ENCODE results near the gene LPP. TPM values are rescaled to one million over a fixed set of nuclear protein-coding genes. Genes with fewer than 3 reads are reported as not detected.

LPP gene
- total RNA-seq, 2 donors from 2014 or later = 170 to 246 TPM

DNA sequence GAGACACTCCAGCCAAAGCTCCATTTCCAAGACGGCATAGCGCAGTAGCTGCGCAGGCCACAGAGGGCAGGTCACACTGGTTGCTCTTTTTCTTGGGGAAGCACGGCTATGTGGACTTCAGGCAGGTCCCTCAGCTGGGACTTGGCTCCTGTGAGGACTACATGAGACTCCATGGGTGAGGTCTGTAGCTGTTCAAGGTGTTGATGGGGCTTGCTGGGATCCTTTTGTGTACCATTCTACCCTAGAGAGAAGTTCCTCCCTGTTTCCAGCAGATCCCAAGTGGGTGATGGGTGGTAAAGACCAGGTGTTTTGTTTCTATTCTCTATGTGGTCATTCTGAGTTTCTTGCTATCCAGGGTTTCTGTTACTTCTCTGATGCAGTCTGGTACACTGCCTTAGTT is 183.3 kb downstream of the LPP start:
- no peak for DNase-seq
- no peaks in the 10 kb centered on the region for H3K36me3 ChIP-seq
- H3K4me3 ChIP-seq = no peak overlapping the region
- TF ChIP-seq, protein P1, sequence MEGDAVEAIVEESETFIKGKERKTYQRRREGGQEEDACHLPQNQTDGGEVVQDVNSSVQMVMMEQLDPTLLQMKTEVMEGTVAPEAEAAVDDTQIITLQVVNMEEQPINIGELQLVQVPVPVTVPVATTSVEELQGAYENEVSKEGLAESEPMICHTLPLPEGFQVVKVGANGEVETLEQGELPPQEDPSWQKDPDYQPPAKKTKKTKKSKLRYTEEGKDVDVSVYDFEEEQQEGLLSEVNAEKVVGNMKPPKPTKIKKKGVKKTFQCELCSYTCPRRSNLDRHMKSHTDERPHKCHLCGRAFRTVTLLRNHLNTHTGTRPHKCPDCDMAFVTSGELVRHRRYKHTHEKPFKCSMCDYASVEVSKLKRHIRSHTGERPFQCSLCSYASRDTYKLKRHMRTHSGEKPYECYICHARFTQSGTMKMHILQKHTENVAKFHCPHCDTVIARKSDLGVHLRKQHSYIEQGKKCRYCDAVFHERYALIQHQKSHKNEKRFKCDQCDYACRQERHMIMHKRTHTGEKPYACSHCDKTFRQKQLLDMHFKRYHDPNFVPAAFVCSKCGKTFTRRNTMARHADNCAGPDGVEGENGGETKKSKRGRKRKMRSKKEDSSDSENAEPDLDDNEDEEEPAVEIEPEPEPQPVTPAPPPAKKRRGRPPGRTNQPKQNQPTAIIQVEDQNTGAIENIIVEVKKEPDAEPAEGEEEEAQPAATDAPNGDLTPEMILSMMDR (IDR thresholded peaks at IDR 0.05) = no peak
- no peak overlapping the region for H3K9ac ChIP-seq (ENCODE audit: low read depth in 2 of 2, low read length in 2 of 2)
- no peaks in the 10 kb centered on the region for H3K4me1 ChIP-seq
- H3K27me3 ChIP-seq = no peaks in the 10 kb centered on the region
- intact Hi-C loops (cut with DNase I) = no loop called here
- no peaks in the 10 kb centered on the region for H3K9me3 ChIP-seq
- H3K27ac ChIP-seq = no peak overlapping the region

DNA sequence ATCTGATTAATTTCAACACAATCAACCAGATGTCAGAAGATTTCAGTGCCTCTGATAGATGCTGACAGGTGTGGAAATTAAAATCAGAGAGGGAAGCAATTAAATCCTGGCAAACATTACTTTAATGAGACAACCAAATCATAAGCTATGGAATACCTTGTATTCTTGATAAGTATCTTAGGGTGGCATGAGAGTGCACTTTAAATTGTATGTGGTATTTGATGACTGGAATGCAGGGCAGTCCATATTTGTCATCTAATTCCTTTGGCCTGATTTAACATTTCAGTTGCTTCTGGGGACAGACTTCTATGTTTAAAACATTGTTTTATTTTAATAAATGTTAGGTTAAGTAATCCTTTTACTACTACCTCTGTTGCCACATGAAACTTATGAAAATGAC is 184.1 kb downstream of the LPP start:
- TF ChIP-seq, protein P1 (IDR thresholded peaks at IDR 0.05) = no peak
- Histone ChIP-seq H3K9ac (ENCODE audit: low read depth in 2 of 2, low read length in 2 of 2) (no peak overlapping the region), H3K4me3 (no peak overlapping the region), H3K27me3 (no peaks in the 10 kb centered on the region), H3K27ac (no peak overlapping the region), H3K9me3 (no peaks in the 10 kb centered on the region), H3K4me1 (no peaks in the 10 kb centered on the region), H3K36me3 (no peaks in the 10 kb centered on the region)
- intact Hi-C loops (cut with DNase I) = no loop called here
- no peak for DNase-seq

DNA sequence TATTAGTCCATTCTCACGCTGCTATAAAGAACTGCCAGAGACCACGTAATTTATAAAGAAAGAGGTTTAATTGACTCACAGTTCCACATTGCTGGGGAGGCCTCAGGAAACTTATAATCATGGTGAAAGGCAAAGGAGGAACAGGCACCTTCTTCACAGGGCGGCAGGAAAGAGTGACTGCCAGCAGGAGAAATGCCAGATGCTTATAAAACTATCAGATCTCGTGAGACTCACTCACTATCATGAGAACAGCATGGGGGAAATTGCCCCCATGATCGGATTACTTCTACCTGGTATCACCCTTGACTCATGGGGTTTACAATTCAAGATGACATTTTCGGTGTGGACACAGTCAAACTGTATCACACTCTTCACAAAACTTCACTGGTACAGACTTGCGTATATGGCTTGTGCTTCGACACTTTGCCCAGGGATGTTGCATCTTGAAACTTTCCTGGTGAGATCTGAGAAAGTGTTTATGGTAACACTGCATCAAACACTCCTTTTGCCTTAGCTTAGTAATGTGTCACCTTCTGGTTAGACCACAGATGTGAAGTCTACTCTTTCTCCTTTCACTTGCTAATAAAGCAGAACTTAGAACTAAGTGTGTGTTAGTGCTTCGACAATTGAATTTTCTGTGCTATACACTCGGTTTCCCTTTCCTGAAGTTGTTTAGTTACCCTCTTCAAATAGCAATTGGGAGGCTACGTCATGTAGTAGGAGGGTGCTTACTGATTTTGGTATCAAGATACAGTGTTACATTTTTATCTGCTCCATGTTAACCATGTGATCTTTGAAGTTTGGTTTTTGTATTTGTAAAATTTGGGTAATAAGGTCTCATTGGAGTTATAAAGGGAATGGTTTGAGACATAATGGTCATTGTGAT is 185.7 kb downstream of the LPP start:
- Histone ChIP-seq H3K27me3 (no peaks in the 10 kb centered on the region), H3K9ac (ENCODE audit: low read depth in 2 of 2, low read length in 2 of 2) (no peak overlapping the region), H3K4me3 (no peak overlapping the region), H3K27ac (no peak overlapping the region), H3K36me3 (no peaks in the 10 kb centered on the region), H3K9me3 (no peaks in the 10 kb centered on the region), H3K4me1 (no peaks in the 10 kb centered on the region)
- intact Hi-C loops (cut with DNase I) = no loop called here
- no peak for DNase-seq
- TF ChIP-seq, protein P1 (IDR thresholded peaks at IDR 0.05) = no peak

DNA sequence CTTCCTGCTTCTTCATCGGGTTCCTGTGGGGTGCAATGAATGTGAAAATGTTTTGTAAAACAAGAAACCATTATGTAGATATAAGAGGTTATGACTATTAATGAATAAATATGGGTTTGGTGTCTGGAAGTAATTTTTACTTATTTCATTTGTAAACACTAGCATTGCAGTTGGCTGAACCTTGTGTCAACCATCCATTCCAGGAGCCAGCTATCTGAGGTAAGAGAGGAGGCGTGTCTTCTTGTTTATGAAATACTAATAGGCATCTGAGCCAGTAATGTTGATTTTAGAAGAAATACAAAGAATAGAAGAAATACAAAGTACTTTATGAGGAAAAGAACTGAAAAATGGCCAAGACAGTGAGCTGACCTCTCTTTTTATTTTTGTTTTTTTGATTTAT is 187.5 kb downstream of the LPP start:
- H3K4me3 ChIP-seq = no peak overlapping the region
- H3K9me3 ChIP-seq = no peaks in the 10 kb centered on the region
- TF ChIP-seq, protein P1 (IDR thresholded peaks at IDR 0.05) = no peak
- DNase-seq = no peak
- no peak overlapping the region for H3K27ac ChIP-seq
- H3K36me3 ChIP-seq = no peaks in the 10 kb centered on the region
- no peaks in the 10 kb centered on the region for H3K27me3 ChIP-seq
- no peak overlapping the region for H3K9ac ChIP-seq (ENCODE audit: low read depth in 2 of 2, low read length in 2 of 2)
- intact Hi-C loops (cut with DNase I) = no loop called here
- H3K4me1 ChIP-seq = no peaks in the 10 kb centered on the region

DNA sequence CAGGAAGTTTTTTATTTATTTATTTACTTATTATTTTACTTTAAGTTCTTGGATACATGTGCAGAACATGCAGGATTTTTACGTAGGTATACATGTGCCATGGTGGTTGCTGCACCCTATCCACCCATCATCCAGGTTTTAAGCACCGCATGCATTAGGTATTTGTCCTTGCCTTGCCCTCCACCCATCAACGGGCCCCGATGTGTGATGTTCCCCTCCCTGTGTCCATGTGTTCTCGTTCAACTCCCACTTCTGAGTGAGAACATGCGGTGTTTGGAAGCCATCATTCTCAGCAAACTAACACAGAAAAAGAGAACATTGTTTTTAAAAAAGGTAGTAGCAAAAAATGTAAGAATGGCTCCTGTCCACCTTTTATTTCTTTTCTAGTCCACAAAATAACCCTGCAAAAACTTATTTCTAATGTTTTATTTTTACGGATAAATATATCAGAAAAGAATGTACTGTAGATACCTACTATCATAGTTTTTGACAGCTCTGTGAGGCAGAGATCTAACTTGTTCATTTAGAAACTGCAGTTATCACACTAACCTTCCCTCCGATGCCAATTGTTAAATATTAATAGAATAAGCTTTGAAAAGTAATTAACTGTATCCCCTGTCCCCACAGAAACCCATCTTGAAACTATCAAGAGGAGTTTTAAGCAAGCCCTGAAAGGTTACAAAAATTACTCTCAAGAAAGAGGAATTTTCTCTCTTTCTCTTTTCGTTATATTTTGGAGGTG is 189.2 kb downstream of the LPP start:
- intact Hi-C loops (cut with DNase I) = no loop called here
- no peak for DNase-seq
- Histone ChIP-seq H3K9ac (ENCODE audit: low read depth in 2 of 2, low read length in 2 of 2) (no peak overlapping the region), H3K27ac (no peak overlapping the region), H3K36me3 (no peaks in the 10 kb centered on the region), H3K27me3 (no peaks in the 10 kb centered on the region), H3K4me1 (no peaks in the 10 kb centered on the region), H3K9me3 (no peaks in the 10 kb centered on the region), H3K4me3 (no peak overlapping the region)
- TF ChIP-seq, protein P1 (IDR thresholded peaks at IDR 0.05) = no peak

Data from colonic mucosa (tissue), 4 donors.